GM19372 (cell line): Measurements from ENCODE around the gene SOCS3.

Source experiments
- ATAC-seq: cut with Tn5 transposase; IDR thresholded peaks from one replicate; pipeline ENCODE4 v1.9.1; 2021; ENCODE audit warnings: mild to moderate bottlenecking, low read depth, moderate library complexity; ENCODE audit not compliant: unreplicated experiment

SOCS3 gene

DNA sequence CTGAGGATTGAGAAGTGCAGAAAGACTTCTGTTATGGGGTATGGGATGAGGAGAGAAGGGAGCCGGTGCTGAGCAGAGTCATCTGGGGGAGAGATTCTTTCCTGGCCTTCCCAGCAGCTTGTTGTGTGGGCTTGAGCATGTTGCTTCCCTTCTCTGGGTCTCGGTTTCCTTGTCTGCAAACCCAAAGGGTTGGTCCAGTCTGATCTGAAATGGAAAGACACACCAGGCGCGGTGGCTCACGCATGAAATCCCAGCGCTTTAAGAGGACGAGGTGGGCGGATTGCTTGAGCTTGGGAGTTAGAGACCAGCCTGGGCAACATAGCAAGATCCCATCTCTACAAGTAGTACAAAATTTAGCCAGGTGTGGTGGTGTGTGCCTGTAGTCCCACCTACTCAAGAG is 6.0 kb downstream of the SOCS3 start:
- no peak for ATAC-seq

DNA sequence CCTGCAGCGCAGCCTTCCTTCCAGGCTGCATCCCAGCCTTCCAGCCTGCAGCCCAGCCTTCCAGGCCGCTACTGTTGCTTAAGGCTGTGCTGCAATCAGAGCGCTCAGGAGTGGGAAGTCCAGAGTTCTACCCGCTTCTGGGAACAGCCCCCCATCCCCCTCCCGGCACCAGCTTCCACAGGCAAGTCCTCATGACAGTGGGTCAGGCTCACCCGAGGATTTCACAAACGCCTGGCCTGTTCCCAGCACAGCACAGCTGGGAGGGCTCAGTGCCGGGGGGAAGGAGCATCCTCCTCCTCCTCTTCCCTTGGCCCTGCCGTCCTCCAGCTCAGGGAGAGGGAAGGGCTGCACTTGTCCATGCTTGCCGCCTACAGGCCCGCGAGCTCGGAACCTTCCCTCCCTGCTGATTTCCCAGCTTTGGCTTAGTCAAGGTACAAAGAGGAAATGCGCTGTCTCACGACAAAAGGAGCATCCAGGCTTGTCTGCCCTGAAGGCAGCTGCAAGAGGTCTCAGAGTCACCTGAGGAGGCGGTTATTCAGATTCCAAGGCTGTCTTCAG is 8.3 kb downstream of the SOCS3 start:
- ATAC-seq, result no peak

DNA sequence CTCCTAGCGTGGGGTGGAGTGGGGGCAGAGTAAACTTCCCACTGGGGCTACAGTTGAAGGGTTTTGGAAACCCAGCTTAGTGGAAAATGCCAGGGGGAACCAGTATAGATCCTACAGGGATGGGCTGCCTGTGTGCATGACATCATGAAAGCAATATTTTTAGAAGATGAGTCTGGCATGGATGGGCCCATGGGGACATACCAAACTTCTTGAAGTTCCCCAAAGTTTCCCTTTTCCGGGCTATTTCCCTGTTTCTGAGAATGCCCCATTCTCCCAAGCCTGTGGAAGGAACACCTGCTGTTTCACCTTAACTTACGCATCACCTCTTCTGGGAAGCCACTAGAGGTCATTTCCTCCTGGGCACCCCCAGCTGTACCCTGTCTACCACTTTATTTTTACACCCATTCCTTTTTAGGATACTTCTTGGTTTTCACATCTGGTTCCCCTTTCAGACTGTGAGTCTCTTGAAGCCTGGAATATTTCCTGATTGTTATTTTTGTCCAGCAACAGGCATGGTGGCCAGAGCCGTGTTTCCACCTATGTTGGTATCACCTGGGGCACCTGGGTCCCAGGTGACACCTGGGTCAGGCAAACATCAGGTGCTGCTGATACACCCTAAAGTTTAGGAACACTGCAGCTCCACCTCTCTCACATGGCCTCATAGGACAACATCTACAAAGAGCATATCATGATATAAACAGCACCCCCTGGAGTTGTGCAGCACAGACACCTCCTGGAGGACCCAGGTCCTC is 9.8 kb downstream of the SOCS3 start:
- no peak for ATAC-seq

GRCh38 chr17:78348055-78348770 is 11.7 kb downstream of the SOCS3 start:
- ATAC-seq, result no peak

DNA sequence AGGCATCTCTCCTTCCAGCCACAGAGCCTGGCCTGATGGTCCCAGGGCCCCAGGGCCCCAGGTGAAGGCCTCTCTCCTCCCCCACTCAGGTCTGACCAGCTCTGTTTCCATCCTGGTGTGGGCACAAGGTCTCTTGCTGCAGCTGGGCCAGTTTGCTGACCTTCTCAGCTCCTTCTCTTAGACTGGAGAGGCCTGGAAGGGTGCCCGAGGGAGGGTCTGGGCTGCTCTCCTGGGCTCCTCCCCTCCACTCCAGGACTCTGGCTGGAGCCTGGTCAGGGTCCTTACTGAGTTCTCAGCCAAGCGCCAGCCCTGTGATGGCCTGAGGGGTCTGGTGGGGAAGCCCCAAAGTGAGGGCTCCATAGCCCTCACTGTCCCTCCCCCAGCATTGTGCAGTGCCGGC is 12.4 kb downstream of the SOCS3 start:
- no peak for ATAC-seq

- no peak for ATAC-seq
These were observed 13.1 kb downstream of the SOCS3 start for GRCh38 chr17:78346605-78347250.

DNA sequence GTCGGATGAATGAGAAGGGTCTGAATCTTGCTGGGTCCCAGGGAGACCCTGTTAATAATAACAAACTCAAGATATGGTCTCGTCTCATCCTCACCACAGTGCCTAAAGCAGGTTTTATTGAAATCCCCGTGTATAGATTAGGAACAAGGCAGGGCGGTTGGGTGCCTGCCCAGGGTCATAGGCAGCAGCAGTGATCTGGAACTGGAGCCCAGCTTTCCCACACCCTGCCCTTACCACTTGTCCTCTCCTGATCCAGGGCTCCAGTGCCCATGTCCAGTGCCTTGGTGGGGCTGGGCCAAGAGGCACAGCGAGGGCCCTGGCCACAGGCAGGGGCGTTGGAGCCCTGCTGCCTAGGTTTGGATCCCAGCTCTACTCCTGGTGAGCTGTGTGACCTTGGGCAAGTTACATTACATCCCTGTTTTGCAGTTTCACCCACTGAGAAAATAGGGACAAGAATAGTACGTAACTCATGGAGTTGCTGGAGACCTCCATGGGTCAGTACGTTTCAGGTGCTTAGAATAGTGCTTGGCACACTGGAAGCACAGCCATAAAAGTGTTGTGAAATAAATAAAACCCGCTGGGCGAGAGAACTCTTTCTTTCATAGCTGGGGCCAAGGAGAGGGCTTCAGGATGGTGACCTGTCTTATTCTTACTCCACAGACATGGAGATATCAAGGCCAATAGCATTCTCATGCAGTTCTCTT is 13.9 kb downstream of the SOCS3 start:
- no peak for ATAC-seq

DNA sequence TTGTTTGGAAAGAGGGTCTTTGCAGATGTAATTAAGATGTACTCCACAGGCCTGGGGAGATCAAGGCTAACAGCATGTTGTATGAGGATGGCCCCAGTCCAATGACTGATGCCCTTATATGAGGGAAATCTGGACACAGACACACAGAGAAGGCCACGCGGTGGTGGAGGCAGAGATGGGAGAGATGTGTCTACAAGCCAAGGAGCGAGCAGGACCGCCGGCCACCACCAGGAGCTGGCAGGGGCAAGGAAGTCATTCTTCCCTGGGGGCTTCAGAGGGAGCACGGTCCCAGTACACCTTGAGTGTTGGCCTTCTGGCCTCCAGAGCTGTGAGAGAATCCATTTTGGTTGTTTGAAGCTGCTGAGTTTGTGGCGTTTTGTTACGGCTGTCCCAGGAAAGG is 14.7 kb downstream of the SOCS3 start:
- no peak for ATAC-seq

- no peak for ATAC-seq
These were observed 15.2 kb downstream of the SOCS3 start for GRCh38 chr17:78344666-78345065.

GRCh38 chr17:78343543-78344201 is 16.2 kb downstream of the SOCS3 start:
- ATAC-seq, result no peak

- no peak for ATAC-seq
These were observed 16.7 kb downstream of the SOCS3 start for GRCh38 chr17:78343187-78343542.

DNA sequence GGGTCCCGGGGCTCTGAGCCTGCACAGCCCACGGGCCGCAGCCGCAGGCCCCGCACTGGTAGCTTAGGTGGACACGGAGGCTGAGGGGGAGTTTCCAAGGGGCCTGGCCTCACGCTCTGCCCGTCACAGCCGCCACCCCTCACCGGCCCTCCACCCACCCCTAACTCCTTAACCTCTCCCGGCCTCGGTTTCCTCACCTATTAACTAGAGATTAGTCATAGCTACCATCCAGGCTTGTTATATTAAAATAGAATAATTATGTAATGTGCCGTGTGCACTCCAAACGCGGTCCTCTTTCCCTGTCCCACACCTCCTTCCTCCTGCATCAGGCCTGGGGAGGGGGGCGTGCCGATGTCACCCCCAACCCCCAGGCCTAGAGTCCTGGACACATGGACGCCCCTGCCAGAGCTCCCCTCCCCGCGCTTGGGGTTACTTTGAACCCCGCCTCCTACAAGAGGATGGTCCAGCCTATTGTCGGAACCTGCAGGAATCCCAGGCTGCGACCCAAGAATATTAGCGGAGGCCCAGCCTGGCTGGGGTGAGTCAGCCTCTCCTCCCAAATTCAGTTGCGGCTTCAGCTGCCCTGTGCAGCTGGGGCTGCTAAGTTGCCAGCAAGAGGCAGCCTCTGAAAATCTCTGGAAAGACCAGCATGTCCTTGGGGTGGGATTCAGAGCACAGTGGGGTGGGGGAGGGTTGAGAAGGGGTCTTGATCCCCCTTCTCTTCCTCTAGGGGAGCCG is 17.3 kb downstream of the SOCS3 start:
- ATAC-seq, result no peak

- no peak for ATAC-seq
These were observed 18.1 kb downstream of the SOCS3 start for GRCh38 chr17:78341559-78342448.

- ATAC-seq, result no peak
These were observed 19.5 kb downstream of the SOCS3 start for GRCh38 chr17:78340183-78340955.

- no peak for ATAC-seq
These were observed 21.2 kb downstream of the SOCS3 start for GRCh38 chr17:78338486-78339259.

- no peak for ATAC-seq
These were observed 22.4 kb downstream of the SOCS3 start for GRCh38 chr17:78337244-78338109.
